ENCODE data around the gene CABP4. TPM values are rescaled to one million over a fixed set of nuclear protein-coding genes. Genes with fewer than 3 reads are reported as not detected.

The CABP4 gene
- total RNA-seq, 4 donors from 2014 or later = 0.67 to 1.9 TPM; not detected in 2

GRCh38 chr11:67436459-67437081 is 18.6 kb upstream of the CABP4 start:
- H3K27me3 ChIP-seq = no peaks in the 10 kb centered on the region
- DNase-seq = peak; percentile 55 to 56
- H3K9me3 ChIP-seq = no peaks in the 10 kb centered on the region
- H3K4me3 ChIP-seq = no peak overlapping the region
- no peaks in the 10 kb centered on the region for H3K36me3 ChIP-seq
- H3K27ac ChIP-seq = peak overlapping the region; percentile 32 to 58
- H3K4me1 ChIP-seq = peaks cover 0 to 4% of the 10 kb centered on the region in 2 donors
- intact Hi-C loops (cut with DNase I; ENCODE audit: low total_unique reads) = no loop called here
- TF ChIP-seq, protein P1, sequence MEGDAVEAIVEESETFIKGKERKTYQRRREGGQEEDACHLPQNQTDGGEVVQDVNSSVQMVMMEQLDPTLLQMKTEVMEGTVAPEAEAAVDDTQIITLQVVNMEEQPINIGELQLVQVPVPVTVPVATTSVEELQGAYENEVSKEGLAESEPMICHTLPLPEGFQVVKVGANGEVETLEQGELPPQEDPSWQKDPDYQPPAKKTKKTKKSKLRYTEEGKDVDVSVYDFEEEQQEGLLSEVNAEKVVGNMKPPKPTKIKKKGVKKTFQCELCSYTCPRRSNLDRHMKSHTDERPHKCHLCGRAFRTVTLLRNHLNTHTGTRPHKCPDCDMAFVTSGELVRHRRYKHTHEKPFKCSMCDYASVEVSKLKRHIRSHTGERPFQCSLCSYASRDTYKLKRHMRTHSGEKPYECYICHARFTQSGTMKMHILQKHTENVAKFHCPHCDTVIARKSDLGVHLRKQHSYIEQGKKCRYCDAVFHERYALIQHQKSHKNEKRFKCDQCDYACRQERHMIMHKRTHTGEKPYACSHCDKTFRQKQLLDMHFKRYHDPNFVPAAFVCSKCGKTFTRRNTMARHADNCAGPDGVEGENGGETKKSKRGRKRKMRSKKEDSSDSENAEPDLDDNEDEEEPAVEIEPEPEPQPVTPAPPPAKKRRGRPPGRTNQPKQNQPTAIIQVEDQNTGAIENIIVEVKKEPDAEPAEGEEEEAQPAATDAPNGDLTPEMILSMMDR (IDR thresholded peaks at IDR 0.05) = no peak
- TF ChIP-seq POLR2A (IDR thresholded peaks at IDR 0.05) = no peak

GRCh38 chr11:67437082-67437808 is 17.9 kb upstream of the CABP4 start, which contains the start of gene PTPRCAP:
Gene PTPRCAP (minus strand): TSS chr11:67437682. CDS start chr11:67437619, 63 bp downstream.
- no peak for DNase-seq
- Histone ChIP-seq H3K36me3 (no peaks in the 10 kb centered on the region), H3K4me3 (no peak within 1 kb of the TSS), H3K4me1 (peaks cover 0 to 4% of the 10 kb centered on the region in 2 donors), H3K9me3 (no peaks in the 10 kb centered on the region), H3K27ac (peak within 1 kb of the TSS; percentile 32 to 58), H3K27me3 (no peaks in the 10 kb centered on the region)
- TF ChIP-seq, protein P1 (IDR thresholded peaks at IDR 0.05) = no peak
- TF ChIP-seq POLR2A (IDR thresholded peaks at IDR 0.05) = no peak
- intact Hi-C loops (cut with DNase I; ENCODE audit: low total_unique reads) = no loop called here

- intact Hi-C loops (cut with DNase I; ENCODE audit: low total_unique reads) = no loop called here
- TF ChIP-seq, protein P1 (IDR thresholded peaks at IDR 0.05) = no peak
- no peak for TF ChIP-seq POLR2A (IDR thresholded peaks at IDR 0.05)
- no peak for DNase-seq
- no peaks in the 10 kb centered on the region for H3K27me3 ChIP-seq
- H3K9me3 ChIP-seq = no peaks in the 10 kb centered on the region
- H3K36me3 ChIP-seq = no peaks in the 10 kb centered on the region
- H3K27ac ChIP-seq = no peak overlapping the region
- peaks cover 0 to 4% of the 10 kb centered on the region in 2 donors for H3K4me1 ChIP-seq
- H3K4me3 ChIP-seq = no peak overlapping the region
These were observed 17.4 kb upstream of the CABP4 start for GRCh38 chr11:67437809-67438157.

DNA sequence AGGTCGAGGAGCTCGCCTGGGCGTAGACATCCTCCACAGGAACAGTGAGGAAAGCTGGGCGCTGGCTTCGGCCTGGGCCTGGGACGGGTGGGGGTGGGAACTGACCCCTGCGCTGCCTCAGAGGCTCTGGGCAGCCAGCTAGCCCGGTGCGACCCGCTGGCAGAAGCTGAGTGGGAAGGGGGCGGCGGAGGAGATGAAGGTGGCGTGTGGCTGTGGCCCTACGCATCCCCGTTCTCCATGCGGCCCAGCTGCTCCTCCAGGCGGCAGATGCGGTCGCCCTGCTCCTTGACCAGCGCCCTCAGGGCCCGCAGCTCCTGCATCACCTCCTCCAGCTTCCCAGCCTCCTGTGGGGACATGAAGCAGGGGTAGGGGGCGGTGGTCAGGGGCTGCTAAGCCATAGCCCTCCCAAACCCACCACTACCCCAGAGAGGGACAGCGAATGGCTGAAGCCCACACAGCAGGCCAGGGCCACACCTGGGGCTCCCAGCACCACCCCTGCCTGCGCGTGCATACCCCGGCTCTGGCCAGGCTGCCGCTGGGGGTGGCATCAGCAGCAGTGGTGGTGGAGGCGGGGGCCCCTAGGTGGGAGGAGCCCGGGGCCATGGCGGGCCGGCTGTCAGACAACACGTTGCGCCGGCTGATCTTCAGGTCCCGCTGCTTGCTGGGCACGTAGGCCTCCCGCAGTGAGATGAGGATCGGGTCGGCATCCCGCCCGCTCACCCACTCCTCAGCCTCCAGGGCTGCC is 16.8 kb upstream of the CABP4 start:
- intact Hi-C loops (cut with DNase I; ENCODE audit: low total_unique reads) = no loop called here
- H3K36me3 ChIP-seq = no peaks in the 10 kb centered on the region
- DNase-seq = no peak
- H3K9me3 ChIP-seq = no peaks in the 10 kb centered on the region
- H3K4me1 ChIP-seq = peaks cover 0 to 4% of the 10 kb centered on the region in 2 donors
- no peak for TF ChIP-seq POLR2A (IDR thresholded peaks at IDR 0.05)
- TF ChIP-seq, protein P1 (IDR thresholded peaks at IDR 0.05) = no peak
- no peak overlapping the region for H3K4me3 ChIP-seq
- H3K27ac ChIP-seq = no peak overlapping the region
- no peaks in the 10 kb centered on the region for H3K27me3 ChIP-seq

Measured in uterus (tissue), 4 donors.